ENCODE measurements around the gene PTPN6. TPM values are rescaled to one million over a fixed set of nuclear protein-coding genes. Genes with fewer than 3 reads are reported as not detected.

Gene PTPN6
- total and polyA plus RNA-seq, 4 donors, result 38.2 to 222 (median 170) TPM

DNA sequence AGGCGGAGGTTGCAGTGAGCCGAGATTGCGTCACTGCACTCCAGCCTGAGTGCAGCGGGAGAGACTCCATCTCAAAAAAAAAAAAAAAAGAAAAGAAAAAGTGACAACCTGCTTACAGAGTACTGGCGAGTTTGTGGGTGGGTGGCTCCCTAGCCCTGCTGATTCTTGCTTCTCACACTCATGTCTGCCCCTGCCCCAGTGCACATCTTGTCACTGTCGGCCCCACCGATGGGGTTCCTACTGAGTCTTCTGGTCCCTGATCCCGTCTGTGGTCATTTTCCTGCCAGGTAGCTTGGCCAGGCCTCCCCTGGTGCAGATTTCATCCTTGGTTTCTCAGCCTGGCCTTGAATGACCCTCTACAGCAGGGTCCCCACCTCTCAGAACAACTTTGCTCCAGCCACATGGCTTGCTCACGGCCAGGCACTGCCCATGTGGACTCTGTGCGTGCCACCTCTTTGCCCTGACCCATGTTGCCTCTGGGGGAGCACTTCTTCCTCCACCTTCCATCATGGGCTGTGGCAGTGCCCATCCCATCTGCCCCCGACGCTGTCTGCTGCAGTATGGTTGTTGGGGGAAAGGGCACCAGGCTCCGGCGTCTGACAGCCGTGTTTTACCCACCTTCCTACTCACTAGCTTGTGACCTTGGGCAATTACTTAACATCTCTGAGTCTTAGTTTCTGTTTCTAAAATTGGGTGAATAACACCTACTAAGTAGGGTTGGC lies 2.1 kb upstream of the PTPN6 start:
- H3K4me3 ChIP-seq, result no peak overlapping the region
- H3K27me3 ChIP-seq (ENCODE audit: control insufficient read depth in 3 of 3, insufficient read depth in 3 of 3, low read length in 2 of 3), result no peaks in the 10 kb centered on the region
- TF ChIP-seq, protein P1, sequence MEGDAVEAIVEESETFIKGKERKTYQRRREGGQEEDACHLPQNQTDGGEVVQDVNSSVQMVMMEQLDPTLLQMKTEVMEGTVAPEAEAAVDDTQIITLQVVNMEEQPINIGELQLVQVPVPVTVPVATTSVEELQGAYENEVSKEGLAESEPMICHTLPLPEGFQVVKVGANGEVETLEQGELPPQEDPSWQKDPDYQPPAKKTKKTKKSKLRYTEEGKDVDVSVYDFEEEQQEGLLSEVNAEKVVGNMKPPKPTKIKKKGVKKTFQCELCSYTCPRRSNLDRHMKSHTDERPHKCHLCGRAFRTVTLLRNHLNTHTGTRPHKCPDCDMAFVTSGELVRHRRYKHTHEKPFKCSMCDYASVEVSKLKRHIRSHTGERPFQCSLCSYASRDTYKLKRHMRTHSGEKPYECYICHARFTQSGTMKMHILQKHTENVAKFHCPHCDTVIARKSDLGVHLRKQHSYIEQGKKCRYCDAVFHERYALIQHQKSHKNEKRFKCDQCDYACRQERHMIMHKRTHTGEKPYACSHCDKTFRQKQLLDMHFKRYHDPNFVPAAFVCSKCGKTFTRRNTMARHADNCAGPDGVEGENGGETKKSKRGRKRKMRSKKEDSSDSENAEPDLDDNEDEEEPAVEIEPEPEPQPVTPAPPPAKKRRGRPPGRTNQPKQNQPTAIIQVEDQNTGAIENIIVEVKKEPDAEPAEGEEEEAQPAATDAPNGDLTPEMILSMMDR (IDR thresholded peaks at IDR 0.05; ENCODE audit: control extremely low read depth, extremely low read depth), result no peak
- ATAC-seq (ENCODE audit: insufficient read depth, low FRiP score) (no peak), DNase-seq (no peak)
- peak overlapping the region in 1 of 2 donors; percentile 72 for H3K27ac ChIP-seq (ENCODE audit: low read depth in 1 of 2, low read length in 1 of 2)
- peaks cover 0 to 20% (median 10%) of the 10 kb centered on the region in 5 donors for H3K4me1 ChIP-seq (ENCODE audit: control insufficient read depth in 5 of 5, insufficient read depth in 5 of 5, low read length in 5 of 5)
- H3K36me3 ChIP-seq (ENCODE audit: control insufficient read depth in 4 of 4, insufficient read depth in 4 of 4, low read length in 4 of 4), result peaks cover 0 to 9% (median 7%) of the 10 kb centered on the region in 4 donors
- no peak overlapping the region for H3K9ac ChIP-seq (ENCODE audit: insufficient read depth in 1 of 2, low read length in 2 of 2)
- 60 to 63% methylated on average over 15 of the region's 15 CpGs for WGBS, 2 donors
- no peaks in the 10 kb centered on the region for H3K9me3 ChIP-seq (ENCODE audit: control insufficient read depth in 4 of 4, insufficient read depth in 3 of 4, low read length in 3 of 4)

DNA sequence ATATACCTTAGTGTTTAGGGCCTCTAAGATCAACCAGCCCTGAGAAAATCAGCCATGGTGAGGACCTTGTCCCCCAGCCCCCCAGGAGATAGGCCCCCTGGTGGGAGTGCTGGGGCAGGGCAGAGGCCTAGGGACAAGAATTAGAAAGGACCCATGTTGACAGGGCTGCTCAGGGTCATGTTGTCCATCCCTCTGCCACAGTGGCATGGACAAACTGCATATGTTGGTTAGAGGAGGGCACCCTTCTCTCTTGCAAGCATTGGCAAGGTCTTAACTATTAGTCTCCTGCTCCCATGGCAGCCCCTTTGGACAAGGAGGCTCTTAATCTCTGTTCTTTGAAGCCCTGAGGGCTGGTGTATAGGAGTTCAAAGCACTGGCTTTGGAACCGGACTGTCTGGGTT lies 755 bp upstream of the PTPN6 start:
- Histone ChIP-seq H3K36me3 (ENCODE audit: control insufficient read depth in 4 of 4, insufficient read depth in 4 of 4, low read length in 4 of 4) (peaks cover 0 to 11% (median 7%) of the 10 kb centered on the region in 4 donors), H3K27ac (ENCODE audit: low read depth in 1 of 2, low read length in 1 of 2) (peak overlapping the region in 1 of 2 donors; percentile 87), H3K4me3 (no peak overlapping the region), H3K4me1 (ENCODE audit: control insufficient read depth in 5 of 5, insufficient read depth in 5 of 5, low read length in 5 of 5) (peaks cover 0 to 14% (median 2%) of the 10 kb centered on the region in 5 donors), H3K9ac (ENCODE audit: insufficient read depth in 1 of 2, low read length in 2 of 2) (no peak overlapping the region), H3K9me3 (ENCODE audit: control insufficient read depth in 4 of 4, insufficient read depth in 3 of 4, low read length in 3 of 4) (no peaks in the 10 kb centered on the region), H3K27me3 (ENCODE audit: control insufficient read depth in 3 of 3, insufficient read depth in 3 of 3, low read length in 2 of 3) (no peaks in the 10 kb centered on the region)
- DNase-seq, result no peak
- WGBS, 2 donors, result 64 to 72% methylated on average over 1 of the region's 1 CpG
- TF ChIP-seq, protein P1 (IDR thresholded peaks at IDR 0.05; ENCODE audit: control extremely low read depth, extremely low read depth), result no peak
- no peak for ATAC-seq (ENCODE audit: insufficient read depth, low FRiP score)

DNA sequence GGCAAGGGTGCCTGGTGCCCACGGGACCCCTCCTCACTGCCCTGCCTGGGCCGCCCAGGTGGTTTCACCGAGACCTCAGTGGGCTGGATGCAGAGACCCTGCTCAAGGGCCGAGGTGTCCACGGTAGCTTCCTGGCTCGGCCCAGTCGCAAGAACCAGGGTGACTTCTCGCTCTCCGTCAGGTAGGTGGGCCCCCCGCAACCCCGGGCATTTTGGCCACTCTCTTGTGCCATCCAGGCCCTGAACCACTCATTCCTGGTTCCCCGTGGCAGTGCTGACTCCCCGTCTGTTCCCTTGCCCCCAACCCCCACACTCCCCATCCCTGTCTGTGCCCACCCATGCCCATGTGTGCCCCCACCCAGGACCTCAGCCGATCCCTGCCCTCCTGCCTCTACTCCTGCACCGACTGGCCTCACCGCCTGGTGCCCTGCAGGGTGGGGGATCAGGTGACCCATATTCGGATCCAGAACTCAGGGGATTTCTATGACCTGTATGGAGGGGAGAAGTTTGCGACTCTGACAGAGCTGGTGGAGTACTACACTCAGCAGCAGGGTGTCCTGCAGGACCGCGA lies 480 bp downstream of the PTPN6 start:
- Histone ChIP-seq H3K4me1 (ENCODE audit: control insufficient read depth in 5 of 5, insufficient read depth in 5 of 5, low read length in 5 of 5) (peaks cover 0 to 8% (median 0%) of the 10 kb centered on the region in 5 donors), H3K36me3 (ENCODE audit: control insufficient read depth in 4 of 4, insufficient read depth in 4 of 4, low read length in 4 of 4) (peaks cover 0 to 10% (median 1%) of the 10 kb centered on the region in 4 donors), H3K4me3 (peak overlapping the region; percentile 40), H3K9me3 (ENCODE audit: control insufficient read depth in 4 of 4, insufficient read depth in 3 of 4, low read length in 3 of 4) (no peaks in the 10 kb centered on the region), H3K27ac (ENCODE audit: low read depth in 1 of 2, low read length in 1 of 2) (peak overlapping the region in 1 of 2 donors; percentile 87), H3K27me3 (ENCODE audit: control insufficient read depth in 3 of 3, insufficient read depth in 3 of 3, low read length in 2 of 3) (no peaks in the 10 kb centered on the region), H3K9ac (ENCODE audit: insufficient read depth in 1 of 2, low read length in 2 of 2) (no peak overlapping the region)
- TF ChIP-seq, protein P1 (IDR thresholded peaks at IDR 0.05; ENCODE audit: control extremely low read depth, extremely low read depth), result no peak
- WGBS, 2 donors, result 33 to 59% methylated on average over 19 to 20 of the region's 20 CpGs
- no peak for DNase-seq
- ATAC-seq (ENCODE audit: insufficient read depth, low FRiP score), result no peak
